Activated T-cell treated with anti-CD3 and anti-CD28 coated beads for 4 hours (primary cell): ENCODE results near the gene EXT2.

ENCODE experiments used
- DNase-seq: peaks from one replicate; pipeline ENCODE4 v3.0.0-alpha.2; 2020

The EXT2 gene

DNA sequence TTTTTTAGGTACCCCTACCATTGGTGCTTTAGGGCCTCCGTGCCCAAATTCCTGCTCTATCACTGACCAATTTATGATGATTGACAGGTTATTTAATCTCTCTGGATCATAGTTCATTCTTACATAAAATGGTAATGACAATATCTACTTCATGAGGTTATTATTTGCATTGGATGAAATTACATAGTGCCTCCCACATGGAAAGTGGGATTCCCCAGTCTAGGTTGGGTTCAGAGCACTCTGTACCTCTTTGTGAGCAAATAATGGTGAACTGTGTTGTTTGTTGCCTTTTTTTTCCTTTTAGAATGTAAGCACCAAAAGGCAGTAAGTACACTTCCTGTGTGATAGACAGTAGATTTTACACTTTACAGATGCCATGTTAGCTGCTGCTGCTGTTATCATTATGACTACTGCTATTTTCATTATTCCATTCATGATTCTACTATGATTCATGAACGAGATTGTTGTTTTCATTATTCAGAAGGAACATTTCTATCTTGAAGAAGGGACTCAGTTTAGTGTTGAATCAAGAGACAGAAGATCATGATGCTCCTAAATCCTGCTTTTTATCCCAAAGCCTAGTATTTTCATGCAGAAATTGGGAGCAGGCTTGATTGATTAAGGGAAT is 113.6 kb downstream of the EXT2 start:
- no peak for DNase-seq

DNA sequence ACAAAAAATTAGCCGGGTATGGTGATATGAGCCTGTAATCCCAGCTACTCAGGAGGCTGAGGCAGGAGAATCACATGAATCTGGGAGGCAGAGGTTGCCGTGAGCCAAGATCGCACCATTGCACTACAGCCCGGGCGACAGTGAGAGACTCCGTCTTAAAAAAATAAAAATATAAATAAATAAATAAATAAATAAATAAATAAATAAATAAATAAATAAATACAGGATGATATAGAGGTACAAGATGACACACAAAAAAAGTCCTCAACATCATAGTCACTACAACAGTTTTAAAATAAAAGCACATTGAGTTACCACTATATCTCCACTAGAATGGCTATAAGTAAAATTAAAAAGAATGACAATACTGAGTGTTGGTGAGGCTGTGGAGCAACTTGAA is 116.7 kb downstream of the EXT2 start:
- DNase-seq = no peak

DNA sequence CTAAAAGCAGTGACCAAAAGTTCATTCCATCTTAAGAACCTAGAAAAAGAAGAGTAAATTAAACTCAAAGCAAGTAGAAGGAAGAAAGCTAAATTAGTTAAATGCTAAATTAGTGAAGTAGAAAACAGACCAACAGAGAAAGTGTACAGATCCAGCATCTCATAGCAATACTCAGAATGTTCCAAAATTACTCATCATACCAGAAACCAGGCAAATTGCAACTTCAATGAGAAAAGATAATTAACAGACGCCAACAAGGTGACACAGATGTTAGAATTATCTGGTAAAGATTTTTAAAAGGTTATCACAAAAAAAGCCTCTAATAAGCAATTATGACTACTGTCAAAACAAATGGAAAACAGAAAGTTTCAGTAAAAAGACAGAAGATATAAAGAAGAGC is 117.7 kb downstream of the EXT2 start:
- DNase-seq = no peak

DNA sequence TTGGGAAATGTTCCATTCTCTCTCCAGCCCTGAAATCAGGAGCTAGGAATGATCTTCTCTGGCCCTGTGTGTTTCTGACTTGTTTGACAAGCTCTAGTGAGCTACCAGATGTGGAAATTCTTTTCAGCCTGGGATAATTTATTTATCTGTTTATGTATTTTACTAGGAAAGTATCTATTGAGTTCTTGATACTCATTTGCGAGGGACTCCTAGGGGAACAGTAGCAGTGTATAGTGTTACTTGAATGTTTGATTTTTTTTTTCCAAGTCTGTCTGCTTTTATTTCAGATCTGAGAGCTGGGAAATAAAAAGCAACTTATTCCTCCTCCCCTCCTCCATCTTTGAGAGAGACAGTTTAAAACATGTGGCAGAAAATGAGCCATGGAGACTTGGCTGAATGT is 122.0 kb downstream of the EXT2 start:
- DNase-seq = no peak

DNA sequence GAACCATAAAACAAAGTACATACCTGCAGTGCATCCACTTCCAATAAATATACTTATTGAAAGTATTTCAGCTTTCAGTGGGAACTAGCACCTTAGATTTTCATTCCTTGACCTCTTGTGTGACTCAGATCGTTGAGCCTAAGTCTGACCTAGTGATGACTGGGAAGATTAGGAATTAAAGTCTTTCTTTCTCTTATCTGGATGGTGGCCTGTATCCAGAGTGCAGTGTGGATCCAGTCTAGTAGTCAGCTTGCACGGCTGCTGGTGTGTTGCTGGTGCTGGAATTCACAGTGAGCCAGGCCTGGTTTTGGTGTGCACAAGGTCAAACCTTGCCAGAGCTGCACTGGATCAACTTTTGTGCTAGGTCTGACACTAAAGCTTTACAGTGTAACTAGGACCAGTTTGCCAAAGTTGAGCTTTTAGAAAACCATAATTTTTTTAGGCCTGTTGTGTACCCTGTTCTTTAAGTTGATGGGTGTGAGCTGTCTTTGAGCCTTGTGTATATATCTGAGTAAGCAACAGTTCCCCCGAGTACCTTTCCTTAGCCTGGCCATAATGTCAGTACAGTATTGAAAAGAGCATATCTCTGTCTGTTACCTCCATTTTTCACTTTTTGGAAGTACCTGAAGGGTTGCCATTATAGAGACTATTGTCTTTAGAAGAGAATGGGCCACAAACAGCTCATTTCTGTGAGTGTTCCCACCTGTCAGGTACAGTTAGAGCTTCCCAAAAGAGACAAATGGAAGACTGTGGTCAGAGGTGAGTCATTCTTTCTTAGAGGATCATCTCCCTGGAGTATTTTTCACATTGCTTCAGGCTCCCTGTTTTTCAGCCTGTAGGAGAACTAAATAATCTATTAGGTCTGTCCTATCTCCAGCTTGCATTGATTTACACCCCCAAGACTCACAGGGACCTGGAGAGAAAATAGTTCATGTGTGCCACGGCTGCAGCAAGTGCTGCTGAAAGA is 124.6 kb downstream of the EXT2 start:
- no peak for DNase-seq

DNA sequence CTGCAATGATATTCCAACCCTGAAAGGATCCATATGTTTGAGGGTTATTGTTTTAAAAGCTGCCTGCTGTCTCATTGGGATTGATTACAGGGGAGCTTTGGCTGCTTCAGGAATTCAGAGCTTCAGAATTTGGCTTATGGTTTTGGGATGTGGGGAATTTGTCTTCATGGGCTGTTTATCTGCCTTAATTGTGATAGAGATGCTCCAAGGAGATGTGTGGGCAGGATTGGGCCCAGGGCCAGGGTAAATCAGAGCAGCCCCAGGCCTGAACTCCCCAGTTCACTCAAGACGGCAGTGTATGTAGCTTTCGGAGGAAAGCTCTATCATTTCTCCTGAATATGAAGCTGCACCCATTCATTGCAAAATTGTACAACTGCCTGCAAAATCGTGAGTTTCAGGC is 126.0 kb downstream of the EXT2 start:
- DNase-seq = no peak

DNA sequence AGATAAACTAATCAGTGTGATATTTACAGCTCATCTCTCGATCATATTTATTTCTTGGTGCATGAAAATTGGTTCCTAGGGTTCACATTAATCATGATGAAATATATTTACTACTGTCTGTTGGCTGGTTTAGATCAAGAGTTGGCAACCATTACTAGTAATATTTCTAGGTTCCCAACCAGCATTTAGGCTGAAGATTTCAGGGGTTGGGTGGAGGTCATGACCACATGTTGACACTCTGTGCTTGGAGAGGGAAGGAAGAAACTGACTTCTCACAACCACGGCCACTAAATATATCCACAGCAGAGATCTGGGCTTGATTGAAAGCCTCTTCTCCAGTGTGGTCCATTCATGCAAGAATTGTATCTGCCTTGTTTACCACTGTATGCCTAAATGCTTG is 126.5 kb downstream of the EXT2 start:
- no peak for DNase-seq

DNA sequence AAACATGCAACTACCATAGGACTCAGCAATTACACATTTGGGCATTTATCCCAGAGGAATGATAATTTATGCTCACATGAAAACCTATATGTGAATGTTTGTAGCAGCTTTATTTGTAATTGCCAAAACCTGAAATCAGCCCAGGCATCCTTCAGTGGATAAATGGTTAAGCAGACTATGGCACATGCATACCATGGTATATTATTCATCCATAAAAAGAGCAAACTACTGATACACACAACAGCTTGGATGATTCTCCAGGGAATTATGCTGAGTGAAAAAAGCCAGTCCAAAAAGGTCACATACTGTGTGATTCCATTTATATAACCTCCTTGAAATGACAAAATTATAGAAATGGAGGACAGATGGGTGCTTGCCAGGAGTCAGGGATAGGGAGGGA is 127.8 kb downstream of the EXT2 start:
- DNase-seq = no peak

DNA sequence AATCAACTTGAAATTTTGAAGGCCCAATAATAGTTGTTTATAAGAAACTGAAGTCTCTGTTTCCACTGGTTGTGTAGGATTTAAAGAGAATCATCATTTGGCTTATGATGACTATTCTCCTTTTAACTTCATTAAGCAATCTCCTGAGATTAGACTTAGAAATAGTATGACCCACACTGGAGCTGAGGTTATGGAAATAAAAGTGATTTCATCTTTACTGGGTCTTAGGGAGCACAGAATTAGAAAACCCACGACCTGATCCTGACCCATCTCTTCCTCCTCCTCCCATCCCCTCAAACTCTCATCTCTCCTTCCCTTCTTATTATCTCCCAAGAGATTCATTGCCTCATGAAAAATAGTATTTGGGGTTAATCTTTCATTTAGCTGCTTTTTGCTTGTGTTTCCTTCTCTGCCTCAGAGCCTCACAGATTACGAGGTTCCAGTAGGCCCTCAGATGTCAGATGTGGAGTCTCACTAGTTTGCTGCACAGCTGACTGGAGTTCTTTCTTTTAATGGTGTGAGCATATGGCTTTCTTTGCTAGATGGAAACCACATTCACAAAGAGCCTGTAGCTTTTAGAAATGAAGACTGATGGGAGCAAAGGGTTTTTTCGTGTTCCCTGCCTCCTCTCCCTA is 129.5 kb downstream of the EXT2 start:
- no peak for DNase-seq

DNA sequence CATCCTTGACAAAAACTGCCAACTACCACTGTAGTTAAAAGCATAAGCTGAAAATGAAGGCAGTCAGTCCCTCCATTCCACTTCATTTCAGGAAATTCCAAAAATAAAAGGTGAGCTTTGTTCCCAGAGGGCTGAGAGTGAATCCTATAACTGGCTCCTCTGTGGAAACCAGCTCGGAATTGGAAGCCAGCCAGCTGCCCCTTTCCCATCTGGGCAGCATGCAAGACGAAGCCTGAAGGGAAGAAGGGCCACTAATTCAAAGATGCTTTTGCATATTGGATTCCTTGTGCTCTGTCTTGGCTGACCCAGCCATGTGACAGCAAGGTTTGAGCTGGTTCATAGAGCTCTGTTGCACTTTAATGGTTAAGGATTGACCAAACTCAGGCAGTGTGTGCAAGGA is 131.0 kb downstream of the EXT2 start:
- no peak for DNase-seq

DNA sequence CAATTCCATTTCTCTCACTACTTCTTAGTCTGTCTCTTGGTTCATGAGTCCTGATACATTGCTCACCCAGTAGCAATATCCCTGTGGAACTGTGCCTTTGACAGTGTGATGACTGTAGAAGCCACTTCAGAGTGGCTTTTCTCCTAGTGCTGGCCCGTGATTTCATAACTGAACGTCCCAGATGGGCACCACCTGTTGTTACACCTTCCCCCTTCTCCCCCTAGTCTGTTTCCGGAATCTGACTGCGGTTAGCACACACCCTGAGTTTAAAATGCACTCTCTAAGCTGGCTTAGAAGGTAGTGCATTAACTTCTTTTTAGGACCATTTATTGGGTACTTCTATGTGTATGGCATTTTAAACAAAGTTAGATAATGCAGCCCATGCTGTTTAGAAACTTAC is 131.5 kb downstream of the EXT2 start:
- DNase-seq = no peak

DNA sequence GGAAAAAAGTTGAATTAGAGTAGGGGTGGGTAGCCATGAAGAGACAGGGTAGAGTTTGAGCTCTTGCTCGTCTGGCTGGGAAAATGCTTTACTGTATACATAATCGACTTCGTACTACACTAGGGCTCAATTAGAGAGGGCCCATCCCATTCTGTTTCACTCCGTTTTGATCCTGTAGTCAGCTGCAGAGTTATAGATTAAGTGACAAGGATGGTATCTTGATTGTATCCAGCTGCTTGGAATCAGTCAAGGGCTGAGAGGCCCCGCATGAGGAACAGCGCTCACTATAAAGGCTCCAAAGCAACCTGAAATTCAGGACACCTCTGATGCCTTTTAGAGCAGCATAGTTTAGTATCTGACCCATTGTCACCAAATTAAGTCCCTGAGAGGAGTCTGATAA is 132.9 kb downstream of the EXT2 start:
- no peak for DNase-seq

DNA sequence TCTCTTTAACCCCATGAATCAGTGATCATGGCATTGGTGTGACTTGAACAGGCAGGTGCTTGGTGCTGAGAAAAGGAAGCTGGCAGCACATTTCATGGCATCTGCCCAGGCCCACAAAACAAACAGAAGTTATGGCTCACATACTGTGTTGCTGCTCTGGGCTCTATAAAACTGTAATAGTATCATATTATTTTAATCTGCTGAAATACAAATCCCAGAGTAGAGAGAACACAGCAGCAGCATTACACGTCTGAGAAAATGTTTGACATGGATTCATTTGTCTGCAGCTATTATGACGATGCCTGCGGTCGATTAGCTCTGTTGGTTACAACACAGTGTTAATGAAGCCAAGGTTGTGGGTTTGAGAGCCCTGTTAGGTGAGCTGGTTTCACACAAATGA is 133.6 kb downstream of the EXT2 start:
- no peak for DNase-seq

DNA sequence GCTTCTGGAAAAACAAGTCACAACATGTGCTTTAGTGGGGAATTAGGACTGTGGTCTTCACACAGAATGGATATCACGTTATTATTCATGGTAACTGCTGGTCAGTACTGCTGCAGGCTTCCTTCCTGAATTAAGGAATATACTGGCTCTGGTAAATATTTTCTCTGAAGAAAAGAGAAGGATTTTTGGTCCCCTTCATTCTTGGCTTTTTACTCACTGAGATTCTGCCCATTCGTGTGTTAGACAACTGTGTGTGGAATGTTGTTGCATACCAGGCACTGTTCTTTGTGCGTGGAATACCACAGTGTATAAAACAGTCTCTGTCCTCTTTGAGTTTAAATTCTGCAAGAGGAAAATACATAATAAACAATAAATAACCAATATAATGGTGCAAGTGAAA is 134.1 kb downstream of the EXT2 start:
- DNase-seq = no peak

DNA sequence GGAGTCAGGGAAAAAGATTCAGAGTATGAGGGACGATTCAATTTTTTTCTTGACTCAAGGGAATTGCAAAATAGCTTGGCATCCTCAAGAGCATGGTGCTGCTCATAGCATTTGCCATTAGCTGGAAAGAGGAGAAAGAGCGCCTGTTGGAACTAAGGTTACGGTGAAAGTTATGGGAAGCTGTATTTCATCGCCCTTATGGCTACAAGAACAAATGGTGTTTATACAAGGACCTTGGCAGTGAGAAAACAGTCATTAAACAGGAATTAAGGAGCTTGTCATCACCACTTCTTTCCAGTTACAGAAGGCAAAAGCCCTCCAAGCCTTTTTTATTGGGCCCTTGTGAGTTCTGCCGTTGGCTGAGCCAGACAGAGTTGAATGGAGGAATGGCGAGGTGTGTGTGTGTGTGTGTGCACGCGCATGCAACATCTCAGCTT is 140.3 kb downstream of the EXT2 start:
- no peak for DNase-seq

DNA sequence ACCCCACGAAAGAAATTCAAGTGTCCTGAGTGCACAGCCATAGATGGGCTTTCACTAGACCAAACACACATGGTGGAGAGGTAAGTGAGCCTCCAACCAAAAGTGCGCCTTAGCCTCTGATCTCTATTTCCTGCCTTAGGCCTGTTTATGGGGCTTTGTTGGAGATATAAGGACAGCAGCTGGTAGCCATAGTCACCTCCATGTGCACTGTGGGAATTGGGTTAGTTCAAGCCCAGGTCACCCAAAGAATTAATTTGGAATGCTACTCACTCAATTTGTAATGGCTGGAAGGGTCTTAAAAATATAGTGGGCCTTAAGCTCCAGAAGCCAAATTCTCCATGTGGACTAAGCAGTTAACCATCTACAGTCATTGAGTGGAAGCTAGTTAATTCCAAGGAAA is 140.8 kb downstream of the EXT2 start:
- DNase-seq = no peak

DNA sequence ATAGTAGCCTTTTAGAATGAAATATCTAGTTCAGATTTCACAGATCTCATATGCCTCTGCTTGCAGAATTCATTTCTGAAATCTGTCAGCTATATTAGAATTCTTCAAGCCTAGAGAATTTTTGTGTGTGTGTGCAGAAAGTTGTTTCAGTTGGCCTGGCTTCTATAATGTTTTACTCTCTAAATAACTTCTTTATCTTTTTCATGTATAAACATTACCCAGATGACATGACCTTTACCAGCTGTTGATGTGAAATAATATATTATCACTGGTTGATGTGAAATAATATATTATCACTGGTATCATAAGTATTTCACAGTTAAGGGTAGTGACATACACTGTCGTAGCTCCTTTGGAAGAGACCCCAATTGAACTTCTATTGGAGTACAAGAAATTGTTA is 141.7 kb downstream of the EXT2 start:
- no peak for DNase-seq

DNA sequence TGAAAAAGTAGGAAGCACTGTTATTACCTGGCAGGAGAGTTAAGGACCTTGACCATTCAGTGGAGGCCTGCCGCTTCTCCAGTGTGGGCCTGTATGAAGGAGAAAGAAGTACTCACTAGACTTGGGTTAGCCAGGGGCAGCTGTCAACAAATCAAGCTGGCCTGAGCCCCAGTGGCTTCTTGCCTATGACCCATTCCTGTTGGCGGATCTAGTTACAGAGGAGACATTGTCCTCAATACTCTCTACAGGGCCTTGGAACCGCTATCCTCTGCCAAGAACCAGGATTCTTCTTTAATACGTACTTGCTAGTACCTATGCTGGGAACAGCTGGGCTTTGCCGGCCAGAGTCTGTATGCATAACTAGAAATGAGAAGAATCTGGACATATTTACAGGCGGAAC is 146.4 kb downstream of the EXT2 start:
- no peak for DNase-seq

DNA sequence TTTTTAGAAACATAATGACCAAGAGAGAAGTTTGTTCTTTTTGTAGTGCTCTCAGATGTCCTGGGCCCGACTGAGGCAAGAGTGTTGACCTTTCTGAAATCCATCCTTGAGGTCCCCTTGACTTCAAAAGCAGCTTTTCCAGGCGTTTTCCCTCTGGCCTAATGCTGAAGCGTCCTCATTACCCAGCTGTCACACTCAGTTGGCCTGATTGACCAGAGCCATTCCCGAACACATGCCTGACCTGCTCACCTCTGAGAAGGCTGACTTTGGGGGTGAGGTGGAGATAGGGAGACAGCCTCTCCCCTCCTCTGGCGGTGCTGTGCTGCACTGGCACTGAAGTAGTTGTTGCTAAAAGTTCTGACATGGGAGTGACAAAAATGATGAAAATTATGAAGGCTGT is 147.6 kb downstream of the EXT2 start:
- DNase-seq = no peak

DNA sequence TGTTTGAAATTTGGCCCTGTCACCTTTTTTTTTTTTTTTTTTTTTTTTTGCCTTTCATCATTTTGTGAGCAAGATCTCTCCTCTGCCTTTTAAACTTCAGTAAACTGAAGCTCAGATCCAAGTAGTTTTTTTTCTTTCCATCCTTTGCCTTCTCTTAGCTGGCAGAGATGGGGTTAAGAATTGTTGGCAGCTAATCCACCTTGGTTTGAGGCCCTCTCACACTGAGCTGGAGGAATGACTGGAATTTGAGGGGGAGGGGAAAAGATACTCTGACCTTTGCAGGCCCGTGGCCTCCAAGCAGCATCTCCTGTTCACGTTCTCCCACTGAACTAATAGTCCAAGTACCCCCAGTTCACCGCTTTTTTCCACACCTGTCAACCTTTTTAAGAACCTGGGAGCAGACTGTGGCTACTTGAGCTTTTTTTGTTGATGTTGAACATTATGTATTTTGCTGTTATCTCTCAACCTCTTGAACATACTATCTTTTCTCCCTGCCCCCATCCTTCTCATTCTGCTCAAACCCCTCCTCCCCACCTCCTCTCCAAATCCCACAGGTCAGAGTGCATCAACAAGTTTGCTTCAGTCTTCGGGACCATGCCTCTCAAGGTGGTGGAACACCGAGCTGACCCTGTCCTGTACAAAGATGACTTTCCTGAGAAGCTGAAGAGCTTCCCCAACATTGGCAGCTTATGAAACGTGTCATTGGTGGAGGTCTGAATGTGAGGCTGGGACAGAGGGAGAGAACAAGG is 148.3 kb downstream of the EXT2 start:
- no peak for DNase-seq

DNA sequence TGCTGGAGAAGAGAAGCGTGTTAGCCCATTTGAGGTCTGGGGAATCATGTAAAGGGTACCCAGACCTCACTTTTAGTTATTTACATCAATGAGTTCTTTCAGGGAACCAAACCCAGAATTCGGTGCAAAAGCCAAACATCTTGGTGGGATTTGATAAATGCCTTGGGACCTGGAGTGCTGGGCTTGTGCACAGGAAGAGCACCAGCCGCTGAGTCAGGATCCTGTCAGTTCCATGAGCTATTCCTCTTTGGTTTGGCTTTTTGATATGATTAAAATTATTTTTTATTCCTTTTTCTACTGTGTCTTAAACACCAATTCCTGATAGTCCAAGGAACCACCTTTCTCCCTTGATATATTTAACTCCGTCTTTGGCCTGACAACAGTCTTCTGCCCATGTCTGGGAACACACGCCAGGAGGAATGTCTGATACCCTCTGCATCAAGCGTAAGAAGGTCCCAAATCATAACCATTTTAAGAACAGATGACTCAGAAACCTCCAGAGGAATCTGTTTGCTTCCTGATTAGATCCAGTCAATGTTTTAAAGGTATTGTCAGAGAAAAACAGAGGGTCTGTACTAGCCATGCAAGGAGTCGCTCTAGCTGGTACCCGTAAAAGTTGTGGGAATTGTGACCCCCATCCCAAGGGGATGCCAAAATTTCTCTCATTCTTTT is 149.3 kb downstream of the EXT2 start:
- DNase-seq = no peak

DNA sequence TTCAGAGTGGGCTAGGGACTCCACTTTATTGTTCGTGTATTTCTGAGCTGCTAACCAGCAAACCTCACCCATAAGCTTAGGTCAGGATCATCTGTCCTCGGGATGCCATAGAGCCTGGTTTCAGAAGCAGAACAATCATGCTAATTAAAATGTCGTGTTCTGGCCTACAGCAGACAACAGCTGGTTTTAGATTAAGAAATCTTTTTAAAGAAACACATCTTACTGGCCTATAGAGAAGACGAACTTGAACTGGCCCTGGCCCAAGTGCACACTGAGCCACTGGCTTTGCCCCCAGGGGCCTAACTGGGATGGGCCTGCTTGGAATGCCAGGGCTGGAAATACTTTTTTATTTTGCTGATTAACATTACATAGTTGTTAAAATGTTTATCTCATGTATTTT is 151.2 kb downstream of the EXT2 start:
- DNase-seq = no peak

DNA sequence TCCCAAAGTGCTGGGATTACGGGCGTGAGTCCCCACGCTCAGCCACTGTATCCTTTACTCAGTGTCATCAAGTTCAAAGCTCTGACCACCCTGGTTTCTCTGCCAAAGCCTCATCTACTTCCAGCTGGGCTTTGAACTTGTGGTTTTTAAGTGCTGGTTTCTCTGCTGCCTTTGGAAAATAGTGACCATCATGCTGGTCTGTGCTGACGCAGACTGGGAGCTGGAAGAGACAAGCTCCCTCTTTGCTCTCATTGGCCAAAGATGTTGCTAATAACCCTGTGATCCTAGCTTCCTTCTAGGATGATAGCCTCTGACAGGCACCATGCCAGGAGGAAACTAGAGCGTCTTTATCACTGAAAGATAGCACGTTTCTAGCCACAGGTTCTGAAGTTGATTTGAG is 152.0 kb downstream of the EXT2 start:
- DNase-seq = no peak
